ENCODE measurements around the gene DYRK2.

DYRK2 gene

DNA sequence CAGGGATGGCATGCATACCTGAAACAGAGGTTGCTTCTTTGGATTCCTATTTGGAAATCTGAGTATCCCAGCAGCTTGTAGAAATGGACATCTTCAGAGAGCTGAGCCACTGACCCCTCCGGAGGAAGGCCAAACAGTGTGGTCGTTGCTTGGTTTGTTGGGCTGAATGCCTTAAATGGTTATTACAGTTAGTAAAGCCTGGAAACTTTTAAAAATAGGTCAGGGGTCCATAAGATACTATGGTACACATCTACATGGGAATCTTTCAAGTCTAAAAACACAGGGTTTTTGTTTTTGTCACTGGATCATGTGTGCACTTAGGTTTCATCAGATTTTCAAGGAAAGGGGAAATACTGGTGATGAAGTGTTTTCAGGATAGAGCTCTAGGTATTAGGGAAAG is 7.7 kb downstream of the DYRK2 start:
- no peak for DNase-seq (ENCODE audit: low read depth)
- H3K4me3 ChIP-seq (ENCODE audit: control insufficient read depth, low read depth, low read length) = no peak overlapping the region
- no peak for TF ChIP-seq CTCF (IDR thresholded peaks at IDR 0.05; ENCODE audit: control insufficient read depth, insufficient read depth, low read depth, low read length, missing control alignments)

- TF ChIP-seq CTCF (IDR thresholded peaks at IDR 0.05; ENCODE audit: control insufficient read depth, insufficient read depth, low read depth, low read length, missing control alignments) = no peak
- DNase-seq (ENCODE audit: low read depth) = no peak
Observed at GRCh38 chr12:67658486-67658885, 9.9 kb downstream of the DYRK2 start.

DNA sequence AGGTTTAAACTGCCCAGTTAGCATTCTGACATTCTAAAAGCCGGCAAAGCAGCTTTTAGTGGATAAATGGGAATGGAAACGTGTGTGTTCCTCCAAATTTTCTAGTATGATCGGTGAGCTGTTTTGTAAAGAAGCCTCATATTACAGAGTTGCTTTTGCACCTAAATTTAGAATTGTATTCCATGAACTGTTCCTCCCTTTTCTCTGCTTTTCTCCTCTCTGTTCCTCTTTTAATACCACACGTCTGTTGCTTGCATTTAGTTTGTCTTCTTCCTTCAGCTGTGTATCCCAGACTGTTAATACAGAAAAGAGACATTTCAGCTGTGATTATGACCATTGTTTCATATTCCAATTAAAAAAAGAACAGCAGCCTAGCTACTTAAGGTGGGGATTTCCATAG is 10.7 kb downstream of the DYRK2 start:
- no peak overlapping the region for H3K4me3 ChIP-seq (ENCODE audit: control insufficient read depth, low read depth, low read length)
- TF ChIP-seq CTCF (IDR thresholded peaks at IDR 0.05; ENCODE audit: control insufficient read depth, insufficient read depth, low read depth, low read length, missing control alignments) = no peak
- no peak for DNase-seq (ENCODE audit: low read depth)

More at GRCh38 chr12:67658486-67658885, 9.9 kb downstream of the DYRK2 start:
- H3K4me3 ChIP-seq (ENCODE audit: control insufficient read depth, low read depth, low read length) = no peak overlapping the region

DNA sequence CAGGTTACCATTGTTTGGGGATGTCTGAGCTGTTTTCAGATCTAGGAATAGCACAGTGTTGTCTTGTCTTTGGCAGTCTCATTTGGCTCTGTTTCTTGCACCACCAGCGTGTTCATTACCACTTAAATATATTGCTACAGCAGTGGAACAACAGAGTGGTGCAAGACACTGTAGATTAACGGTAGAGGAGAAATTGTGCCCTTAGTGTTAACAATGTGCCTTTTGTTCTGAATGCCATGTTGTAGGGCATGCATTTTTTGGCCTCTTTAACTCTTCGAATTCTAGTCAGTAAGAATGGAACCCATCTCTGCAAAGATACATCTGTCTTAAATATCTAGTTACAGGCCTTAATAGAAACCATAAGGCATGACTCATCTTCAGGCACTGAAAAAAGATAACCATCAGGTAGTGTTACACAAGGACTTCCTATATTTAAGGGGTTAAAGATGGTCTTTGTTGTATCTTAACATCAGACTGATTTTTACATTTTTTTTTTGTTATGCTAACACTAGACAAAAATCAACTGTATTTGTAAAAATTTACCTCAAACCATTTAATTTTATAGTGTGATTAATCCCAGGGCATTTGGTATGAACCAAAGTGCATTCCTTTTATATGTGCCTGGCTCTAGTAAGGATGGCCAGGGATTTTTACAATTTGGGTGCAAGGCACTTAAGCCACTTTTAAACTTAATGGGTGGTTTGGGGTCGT is 12.9 kb downstream of the DYRK2 start:
- peak; percentile 88 for DNase-seq (ENCODE audit: low read depth)
- H3K4me3 ChIP-seq (ENCODE audit: control insufficient read depth, low read depth, low read length) = no peak overlapping the region
- TF ChIP-seq CTCF (IDR thresholded peaks at IDR 0.05; ENCODE audit: control insufficient read depth, insufficient read depth, low read depth, low read length, missing control alignments) = no peak

DNA sequence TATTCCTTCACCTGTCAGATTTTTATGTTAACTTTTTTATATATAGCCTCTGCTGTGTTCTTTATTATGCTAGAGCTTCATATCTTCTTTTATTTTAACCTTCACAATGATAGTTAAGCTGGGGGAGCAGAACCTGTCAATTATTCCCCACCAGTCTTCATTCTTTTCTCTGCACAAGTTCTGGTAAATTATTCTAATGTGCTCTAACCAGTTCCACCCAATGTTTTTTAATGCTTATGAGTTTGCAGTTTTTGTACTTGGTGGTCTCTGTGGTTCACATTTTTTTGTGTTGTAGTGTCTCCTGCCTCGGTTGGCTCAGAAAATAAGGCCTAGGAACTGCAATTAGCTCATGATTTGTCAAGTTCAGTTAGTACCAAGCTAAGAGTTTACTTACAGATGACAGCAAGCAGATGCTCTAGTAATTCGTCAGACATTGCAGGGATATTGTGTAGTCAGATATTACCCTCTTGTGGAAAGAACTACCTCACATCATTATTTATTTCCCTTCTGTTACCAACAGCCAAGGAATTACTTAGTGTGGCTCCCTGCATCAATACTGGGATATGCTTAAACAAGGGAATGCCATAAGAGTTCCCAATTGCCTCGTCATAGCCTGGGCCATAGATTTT is 14.5 kb downstream of the DYRK2 start:
- DNase-seq (ENCODE audit: low read depth) = no peak
- peak; percentile 10 for TF ChIP-seq CTCF (IDR thresholded peaks at IDR 0.05; ENCODE audit: control insufficient read depth, insufficient read depth, low read depth, low read length, missing control alignments)
- H3K4me3 ChIP-seq (ENCODE audit: control insufficient read depth, low read depth, low read length) = no peak overlapping the region

GRCh38 chr12:67664171-67664570 is 15.6 kb downstream of the DYRK2 start:
- DNase-seq (ENCODE audit: low read depth) = no peak
- TF ChIP-seq CTCF (IDR thresholded peaks at IDR 0.05; ENCODE audit: control insufficient read depth, insufficient read depth, low read depth, low read length, missing control alignments) = no peak

More at GRCh38 chr12:67664171-67664570, 15.6 kb downstream of the DYRK2 start:
- H3K4me3 ChIP-seq (ENCODE audit: control insufficient read depth, low read depth, low read length) = no peak overlapping the region

Measured in AG09309 (cell line).